HG03521 (cell line): ENCODE measurements around the gene MRPL30.
"Not testable (repeated sequence)": the region's sequence is repeated elsewhere in the genome, so short reads cannot be mapped to it uniquely, and the experiment has no call there.

ENCODE experiments used
- ATAC-seq: cut with Tn5 transposase; IDR thresholded peaks from one replicate; pipeline ENCODE4 v1.9.1; 2021; ENCODE audit warnings: mild to moderate bottlenecking, moderate library complexity; ENCODE audit not compliant: unreplicated experiment

The MRPL30 gene

DNA sequence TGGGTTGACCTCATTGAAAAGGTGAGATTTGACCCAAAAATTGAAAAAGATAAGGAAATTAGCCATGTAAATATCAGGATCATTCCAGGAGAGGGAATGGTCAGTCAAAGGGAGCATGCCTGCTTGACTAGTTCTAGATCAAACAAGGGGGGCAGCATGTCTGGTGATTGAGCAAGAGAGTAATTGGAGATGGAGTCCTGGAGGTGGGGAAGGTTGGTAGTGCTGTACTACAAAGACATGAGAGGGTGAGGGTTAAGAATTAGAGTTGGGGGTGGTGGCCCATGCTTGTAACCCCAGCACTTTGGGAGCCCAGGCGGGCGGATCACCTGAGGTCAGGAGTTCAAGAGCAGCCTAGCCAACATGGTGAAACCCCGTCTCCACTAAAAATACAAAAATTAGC is 2.0 kb downstream of the MRPL30 start:
- ATAC-seq = no peak

DNA sequence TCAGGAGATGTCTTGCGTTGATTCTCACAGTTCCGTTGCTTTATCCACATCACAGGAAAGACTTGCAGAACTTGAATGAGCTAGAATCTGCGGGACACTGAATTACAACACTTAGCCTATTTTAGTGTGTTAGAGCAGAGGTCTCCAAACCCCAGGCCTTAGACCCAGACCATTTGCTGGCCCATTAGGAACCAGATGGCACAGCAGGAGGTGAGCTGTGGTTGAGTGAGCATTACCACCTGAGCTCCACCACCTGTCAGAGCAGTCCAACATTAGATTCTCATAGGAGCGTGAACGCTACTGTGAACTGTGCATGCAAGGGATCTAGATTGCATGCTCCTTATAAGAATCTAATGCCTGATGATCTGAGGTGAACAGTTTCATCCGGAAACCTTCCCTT is 3.8 kb downstream of the MRPL30 start:
- no peak for ATAC-seq

DNA sequence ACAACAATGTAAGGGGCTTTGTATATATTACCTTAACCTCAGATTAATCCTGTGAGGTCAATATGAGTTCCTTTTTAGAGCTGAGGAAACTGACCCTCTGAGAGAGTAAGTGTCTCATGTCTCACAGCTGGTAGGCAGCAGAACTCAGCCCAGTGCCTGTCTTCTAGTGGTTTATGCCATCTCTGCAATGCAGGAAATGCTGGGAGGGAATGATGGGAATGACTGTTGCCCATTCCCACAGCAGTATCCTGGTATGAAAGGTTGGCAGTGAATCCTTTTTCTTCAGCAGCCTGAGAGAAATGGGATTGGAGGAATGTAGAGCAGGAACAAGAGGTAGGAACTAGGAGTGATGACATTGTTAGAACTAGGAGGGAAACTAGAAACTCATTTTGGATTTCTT is 6.0 kb downstream of the MRPL30 start:
- ATAC-seq = no peak

DNA sequence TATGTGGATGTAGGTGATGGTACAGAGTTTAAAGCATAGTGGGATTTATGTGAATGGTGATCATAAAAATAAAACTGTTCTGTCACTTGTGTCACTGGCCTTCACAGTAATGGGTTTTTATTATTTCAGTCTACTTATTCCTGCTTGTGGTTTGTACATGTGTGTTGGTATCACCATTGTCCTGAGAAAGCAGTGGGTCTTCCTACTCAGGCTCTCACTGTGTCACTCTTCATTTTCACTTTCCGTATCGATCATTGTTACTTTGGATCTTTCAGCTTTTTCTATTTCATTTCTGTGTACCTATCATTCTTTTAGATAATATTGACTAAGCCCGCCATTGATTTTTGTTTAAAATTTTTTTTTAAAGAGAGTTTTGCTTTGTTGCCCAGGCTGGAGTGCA is 7.4 kb downstream of the MRPL30 start:
- no peak for ATAC-seq

DNA sequence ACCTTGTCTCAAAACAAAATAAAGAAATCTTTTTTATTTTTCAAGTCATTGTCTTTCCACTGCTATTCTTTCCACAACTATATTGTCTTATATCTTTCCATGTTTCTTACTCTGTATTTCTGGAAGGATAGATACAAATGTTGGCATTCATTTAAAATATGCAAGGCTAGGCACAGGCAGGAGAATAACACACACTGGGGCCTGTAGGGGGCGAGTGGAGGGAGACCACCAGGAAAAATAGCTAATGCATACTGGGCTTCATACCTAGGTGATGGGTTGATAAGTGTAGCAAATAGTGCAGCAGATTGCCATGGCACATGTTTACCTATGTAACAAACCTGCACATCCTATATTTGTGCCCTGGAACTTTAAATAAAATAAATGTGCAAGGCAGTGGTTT is 9.6 kb downstream of the MRPL30 start:
- no peak for ATAC-seq

DNA sequence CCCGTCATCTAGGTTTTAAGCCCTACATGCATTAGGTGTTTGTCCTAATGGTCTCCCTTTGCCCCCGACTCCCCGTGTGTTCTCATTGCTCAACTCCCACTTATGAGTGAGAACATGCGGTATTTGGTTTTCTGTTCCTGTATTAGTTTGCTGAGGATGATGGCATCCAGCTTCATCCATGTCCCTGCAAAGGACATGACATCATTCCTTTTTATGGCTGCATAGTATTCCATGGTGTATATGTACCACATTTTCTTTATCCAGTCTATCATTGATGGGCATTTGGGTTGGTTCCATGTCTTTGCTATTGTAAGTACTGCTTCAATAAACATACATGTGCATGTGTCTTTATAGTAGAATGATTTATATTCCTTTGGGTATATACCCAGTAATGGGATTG is 11.4 kb downstream of the MRPL30 start:
- ATAC-seq = not testable (repeated sequence)

DNA sequence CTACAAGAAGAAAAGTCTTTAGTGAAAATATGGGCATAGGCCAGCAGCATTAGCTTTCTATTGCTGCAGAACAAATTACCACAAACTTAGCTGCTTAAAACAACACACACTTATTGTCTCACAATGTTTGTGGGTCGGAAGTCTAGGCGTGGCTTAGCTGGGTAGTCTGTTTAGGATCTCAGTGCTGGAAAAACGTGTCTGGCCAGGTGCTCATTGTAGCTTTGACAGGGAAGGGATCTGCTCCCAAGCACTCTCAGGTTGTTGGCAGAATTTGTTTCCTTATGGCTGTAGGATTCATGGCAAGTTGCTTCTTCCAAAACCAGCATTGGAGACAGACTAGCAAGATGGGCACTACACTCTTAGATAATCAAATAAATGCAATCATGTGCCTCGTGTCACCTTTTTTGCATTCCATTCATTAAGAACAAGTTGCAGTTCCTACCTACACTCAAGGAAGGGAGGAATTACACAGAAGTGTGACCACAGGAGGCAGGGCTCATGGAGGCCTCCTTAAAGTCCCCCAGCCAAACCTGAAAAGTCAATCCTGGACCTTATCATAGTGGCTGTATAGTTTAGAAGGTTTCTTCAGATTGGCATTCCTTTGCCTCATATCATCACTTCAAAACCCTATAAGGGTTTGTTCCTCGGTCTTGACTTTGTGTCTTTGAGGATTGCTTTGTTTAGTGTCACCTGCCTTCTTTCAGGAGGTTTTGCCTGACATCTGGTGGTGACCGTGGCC is 17.3 kb downstream of the MRPL30 start:
- ATAC-seq = no peak

DNA sequence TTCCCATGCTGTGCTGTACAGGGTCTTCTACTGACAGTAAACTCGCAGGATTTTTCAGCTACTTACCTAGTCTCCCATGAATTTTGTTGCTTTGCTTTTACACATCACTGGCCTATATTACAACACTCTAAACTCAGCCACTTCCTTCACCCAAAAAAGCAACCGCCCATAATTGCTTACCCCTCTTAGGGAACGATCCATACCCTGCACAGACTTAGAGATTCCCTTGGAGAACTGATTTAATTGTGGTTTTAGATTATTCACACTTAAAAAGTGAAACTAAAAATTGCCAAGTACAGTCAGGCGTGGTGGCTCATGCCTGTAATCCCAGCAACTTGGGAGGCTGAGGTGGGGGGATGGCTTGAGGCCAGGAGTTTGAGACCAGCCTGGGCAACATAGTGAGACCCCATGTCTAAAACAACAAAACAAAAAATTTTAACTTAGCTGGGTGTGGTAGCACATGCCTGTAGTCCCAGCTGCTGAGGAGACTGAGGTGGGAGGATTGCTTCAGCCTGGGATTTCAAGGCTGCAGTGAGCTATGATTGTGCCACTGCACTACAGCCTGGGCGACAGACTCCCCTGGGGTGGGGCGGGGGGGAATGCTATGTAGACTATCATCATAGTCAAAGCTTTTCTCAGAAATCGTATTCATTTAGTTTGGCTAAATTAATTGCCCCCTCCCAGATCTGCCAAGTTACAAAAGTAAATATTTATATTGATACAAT is 19.3 kb downstream of the MRPL30 start:
- no peak for ATAC-seq

DNA sequence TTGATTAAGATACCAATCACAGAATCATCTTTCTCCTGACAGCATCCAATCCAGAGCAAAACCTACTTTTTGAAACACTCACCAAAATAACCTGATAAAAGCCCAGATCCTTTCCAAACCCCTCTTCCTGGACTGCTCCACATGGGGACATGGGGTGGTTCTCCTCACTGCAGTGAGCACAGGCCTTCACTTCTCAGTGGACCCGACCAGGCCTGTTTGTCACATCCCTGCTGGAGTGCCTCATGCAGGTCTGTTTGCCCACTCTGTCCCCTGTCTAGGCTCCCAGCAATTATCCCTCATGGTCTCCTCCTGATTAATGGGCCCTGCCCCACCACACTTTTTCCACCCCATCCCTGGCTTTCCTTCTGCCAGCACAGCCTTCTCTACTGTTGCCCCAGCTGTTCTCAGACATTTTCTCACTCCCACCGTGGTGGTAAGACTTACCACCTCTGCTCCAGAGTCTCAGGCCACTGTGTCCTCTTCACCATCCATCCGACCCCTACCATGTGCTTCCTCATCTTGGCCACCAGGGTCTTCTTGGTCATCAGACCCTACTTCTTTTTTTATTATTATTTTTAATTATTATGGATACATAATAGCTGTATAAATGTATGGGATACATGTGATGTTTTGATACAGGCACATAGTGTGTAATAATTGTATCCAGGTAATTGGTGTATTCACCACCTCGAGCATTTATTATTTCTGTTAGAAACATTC is 21.1 kb downstream of the MRPL30 start:
- ATAC-seq = no peak

DNA sequence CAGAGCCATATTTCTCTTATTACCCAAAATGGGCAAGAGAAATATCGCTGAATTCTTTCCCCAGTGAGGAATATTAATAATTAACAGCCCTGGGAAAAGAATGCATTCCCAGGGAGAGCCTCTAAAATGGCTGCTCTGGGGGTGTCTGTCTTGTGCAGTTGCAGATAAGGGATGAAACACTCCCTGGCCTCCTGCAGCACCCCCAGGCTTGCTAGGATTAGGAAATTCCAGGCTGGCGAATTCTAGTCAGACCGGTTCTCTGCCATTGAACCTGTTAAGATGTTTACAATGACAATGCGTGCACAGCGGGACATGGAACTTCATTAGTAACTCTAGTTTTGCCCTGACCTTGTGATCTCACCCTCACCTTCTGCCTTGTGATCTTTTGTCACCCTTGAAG is 24.5 kb downstream of the MRPL30 start:
- ATAC-seq = no peak

DNA sequence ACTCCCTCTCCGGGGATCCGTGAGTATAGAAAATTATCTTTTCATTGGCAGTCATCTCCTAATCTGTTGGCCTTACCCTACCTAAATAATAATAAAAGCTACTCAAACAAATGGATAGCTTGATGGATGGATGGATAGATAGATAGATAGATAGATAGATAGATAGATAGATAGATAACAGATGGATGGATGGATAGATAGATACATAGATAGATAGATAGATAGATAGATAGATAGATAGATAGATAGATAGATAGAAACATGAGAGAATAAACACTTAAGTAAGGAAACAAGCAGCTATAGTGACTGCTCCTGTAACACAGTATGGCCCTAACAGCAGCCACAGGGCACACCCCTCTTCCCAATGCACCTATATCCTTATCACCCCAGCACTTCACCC is 35.1 kb downstream of the MRPL30 start:
- ATAC-seq = no peak

DNA sequence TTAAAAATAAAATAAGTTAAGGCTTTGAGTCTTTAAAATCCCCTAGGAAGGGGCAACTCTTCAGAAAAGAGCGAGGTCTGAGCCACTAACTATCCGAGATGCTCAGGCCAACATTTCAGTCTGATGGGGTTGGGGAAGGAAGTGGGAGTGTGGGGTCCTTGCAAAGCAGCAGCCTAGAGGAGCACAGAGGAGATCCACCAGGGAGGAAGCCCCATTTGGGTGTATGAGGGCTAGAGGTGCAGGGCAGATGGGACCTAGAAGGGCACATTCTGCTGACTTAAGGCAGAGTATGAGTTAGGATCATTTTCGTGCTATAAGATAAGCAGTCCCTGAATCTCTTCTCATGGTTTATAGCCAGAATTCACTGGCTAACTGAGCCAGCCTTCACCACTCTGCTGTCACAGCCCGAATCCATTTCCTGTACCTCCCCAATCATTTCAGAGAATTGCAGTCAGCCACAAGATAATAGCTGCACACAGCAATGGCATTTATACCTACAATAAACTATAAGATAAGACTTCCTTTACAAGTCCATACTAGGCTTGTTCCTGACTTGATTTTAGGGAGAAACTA is 37.0 kb downstream of the MRPL30 start:
- ATAC-seq = no peak

DNA sequence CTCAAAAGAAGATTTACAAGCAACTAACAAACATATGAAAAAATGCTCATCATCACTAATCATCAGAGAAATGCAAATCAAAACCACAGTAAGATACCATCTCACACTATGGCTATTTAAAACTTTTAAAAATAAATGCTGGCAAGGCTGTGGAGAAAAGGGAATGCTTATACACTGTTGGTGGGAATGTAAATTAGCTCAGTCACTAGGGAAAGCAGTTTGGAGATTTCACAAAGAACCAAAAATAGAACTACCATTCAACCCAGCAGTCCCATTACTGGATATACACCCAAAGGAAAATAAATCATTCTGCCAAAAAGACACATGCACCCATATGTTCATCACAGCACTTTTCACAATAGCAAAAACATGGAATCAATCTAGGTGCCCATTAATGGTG is 52.2 kb downstream of the MRPL30 start:
- not testable (repeated sequence) for ATAC-seq

DNA sequence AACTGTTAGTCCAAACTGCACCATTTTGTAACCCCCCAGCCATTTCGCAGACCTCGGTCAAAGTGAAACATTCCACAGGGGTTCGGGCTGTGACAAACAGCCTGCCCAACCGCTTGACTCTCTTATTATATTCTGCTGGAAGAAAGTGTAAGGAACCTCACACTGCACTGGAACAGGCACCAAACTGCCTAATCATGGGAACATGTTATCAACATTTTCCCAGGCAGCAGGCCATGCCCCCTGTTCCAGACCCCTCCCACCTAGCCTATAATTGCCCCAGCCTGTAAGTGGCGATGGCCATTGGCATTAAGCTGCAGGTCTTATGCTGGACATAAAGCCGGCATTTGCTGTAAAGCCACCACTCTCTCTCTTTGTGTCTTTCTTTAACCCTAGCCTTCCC is 57.6 kb downstream of the MRPL30 start:
- no peak for ATAC-seq

DNA sequence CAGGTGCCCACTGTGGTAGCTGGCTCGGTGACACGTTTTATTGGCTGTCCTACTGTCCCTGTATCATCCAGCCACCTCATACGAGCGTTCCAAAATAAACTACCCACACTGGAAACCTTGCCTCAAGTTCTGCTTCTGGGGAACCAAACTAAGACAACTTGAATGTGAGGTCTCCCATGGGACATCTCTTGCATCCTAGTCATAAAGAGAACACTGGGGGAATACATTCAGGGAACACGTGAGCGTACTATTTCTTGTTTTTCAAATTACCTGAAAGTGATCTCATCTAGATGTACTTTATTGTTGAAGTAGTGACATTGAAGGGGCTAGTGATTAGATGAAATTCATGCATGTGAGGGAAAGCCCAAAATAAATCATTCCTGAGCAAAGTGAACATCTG is 59.4 kb downstream of the MRPL30 start:
- no peak for ATAC-seq

DNA sequence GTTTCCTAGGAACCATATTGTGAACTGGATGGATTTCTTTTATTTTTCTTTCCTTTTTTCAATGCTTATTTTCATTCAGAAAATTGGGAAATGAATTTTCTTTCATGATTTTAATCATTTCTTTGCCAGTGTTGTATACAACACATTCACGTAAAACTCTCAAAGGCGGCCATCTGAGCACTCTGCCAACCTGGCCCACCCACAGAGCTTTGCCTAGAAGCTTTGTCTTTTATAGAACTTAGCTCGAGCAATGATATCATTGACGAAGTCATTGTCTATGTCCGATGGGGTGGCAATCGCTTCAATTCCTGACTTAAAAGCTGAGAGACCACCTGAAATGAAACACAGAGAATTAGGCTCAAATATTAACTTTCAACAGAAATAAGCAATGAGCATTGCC is 61.2 kb downstream of the MRPL30 start:
- no peak for ATAC-seq
